Neural progenitor cell (in vitro differentiated cells): Measurements from ENCODE around the gene CDC123. TPM values are rescaled to one million over a fixed set of nuclear protein-coding genes. Genes with fewer than 3 reads are reported as not detected.

Experiments used
- DNase-seq: peaks from one replicate; pipeline ENCODE4 v3.0.0-alpha.2; 2016; ENCODE audit warnings: low spot score
- H2AFZ ChIP-seq: fragments of 200-600 bp; sonication (generic); replicated peaks from 2 replicates; pipeline ENCODE4 v1.6.1; 2016; ENCODE audit warnings: antibody characterized with exemption
- H3F3A ChIP-seq: fragments of 200-600 bp; sonication (generic); 2 replicates; pipeline ENCODE4 v1.6.1; 2016; ENCODE audit warnings: antibody characterized with exemption, low read depth
- H3K27ac ChIP-seq: fragments of 200-600 bp; sonication (generic); 2 replicates; pipeline ENCODE4 v1.5.1; 2016; ENCODE audit warnings: mild to moderate bottlenecking
- H3K27me3 ChIP-seq: fragments of 200-600 bp; sonication (generic); 2 replicates; pipeline ENCODE4 v1.6.1; 2016; ENCODE audit warnings: mild to moderate bottlenecking, moderate library complexity
- H3K36me3 ChIP-seq: fragments of 200-600 bp; sonication (generic); 2 replicates; pipeline ENCODE4 v1.5.1; 2016
- H3K4me1 ChIP-seq: fragments of 200-600 bp; sonication (generic); 2 replicates; pipeline ENCODE4 v1.6.1; 2016; ENCODE audit warnings: mixed run types
- H3K4me2 ChIP-seq: fragments of 200-600 bp; sonication (generic); 2 replicates; pipeline ENCODE4 v1.6.1; 2016
- H3K4me3 ChIP-seq: fragments of 200-600 bp; sonication (generic); 2 replicates; pipeline ENCODE4 v1.5.1; 2016
- H3K79me2 ChIP-seq: fragments of 200-600 bp; sonication (generic); 2 replicates; pipeline ENCODE4 v1.6.1; 2016; ENCODE audit warnings: low read depth
- H3K9ac ChIP-seq: fragments of 200-600 bp; sonication (generic); 2 replicates; pipeline ENCODE4 v1.6.1; 2016
- H3K9me3 ChIP-seq: fragments of 200-600 bp; sonication (generic); 2 replicates; pipeline ENCODE4 v1.5.1; 2016; ENCODE audit warnings: low read depth
- H4K20me1 ChIP-seq: fragments of 200-600 bp; sonication (generic); 2 replicates; pipeline ENCODE4 v1.6.1; 2016; ENCODE audit warnings: low read depth
- H3K27ac Mint-ChIP-seq: 3 replicates; pipeline ENCODE4 v1.8.0; 2021; ENCODE audit warnings: mixed read lengths
- H3K27me3 Mint-ChIP-seq: 2 replicates; pipeline ENCODE4 v1.8.0; 2022; ENCODE audit warnings: low read depth, mild to moderate bottlenecking, inconsistent platforms, moderate library complexity, mixed read lengths; ENCODE audit not compliant: insufficient read depth
- H3K36me3 Mint-ChIP-seq: 3 replicates; pipeline ENCODE4 v1.8.0; 2021; ENCODE audit warnings: mixed read lengths
- H3K4me1 Mint-ChIP-seq: 3 replicates; pipeline ENCODE4 v1.8.0; 2021; ENCODE audit warnings: mixed read lengths
- H3K4me3 Mint-ChIP-seq: 3 replicates; pipeline ENCODE4 v1.8.0; 2021; ENCODE audit warnings: mild to moderate bottlenecking, moderate library complexity, mixed read lengths
- H3K9me3 Mint-ChIP-seq: 3 replicates; pipeline ENCODE4 v1.8.0; 2020; ENCODE audit warnings: mixed read lengths
- CTCF ChIP-seq: fragments of 200-600 bp; sonication (generic); IDR thresholded peaks from 2 replicates; pipeline ENCODE4 v1.5.1; 2017; ENCODE audit warnings: antibody characterized with exemption, mild to moderate bottlenecking
- EZH2 ChIP-seq: fragments of 200-600 bp; sonication (generic); IDR thresholded peaks from 2 replicates; pipeline ENCODE4 v1.6.1; 2017; ENCODE audit warnings: antibody characterized with exemption, mild to moderate bottlenecking, moderate library complexity
- EZH2phosphoT487 ChIP-seq: fragments of 200-600 bp; sonication (generic); IDR thresholded peaks from 2 replicates; pipeline ENCODE4 v1.6.1; 2017; ENCODE audit warnings: antibody characterized with exemption
- total RNA-seq: library from RNA; depleted of rRNA; stranded (reverse); fragments of >200 nt; gene quantifications from 2 replicates; pipeline ENCODE4 v1.2.3, GENCODE V29; 2015; ENCODE audit warnings: low replicate concordance

The CDC123 gene
- total RNA-seq, 1 donor from 2014 or later = 134 TPM

GRCh38 chr10:12162927-12163326, 33.1 kb upstream of the CDC123 start:
- no peaks in the 10 kb centered on the region for H3K79me2 ChIP-seq
- Mint-ChIP-seq H3K4me3 (no peak overlapping the region), H3K27ac (no peak overlapping the region), H3K9me3 (no peaks in the 10 kb centered on the region), H3K27me3 (no peaks in the 10 kb centered on the region), H3K4me1 (no peaks in the 10 kb centered on the region), H3K36me3 (peaks cover 24% of the 10 kb centered on the region)
- H3F3A ChIP-seq = no peaks in the 10 kb centered on the region
- H3K4me2 ChIP-seq = no peak overlapping the region
- H3K27me3 ChIP-seq = no peaks in the 10 kb centered on the region
- no peak overlapping the region for H2AFZ ChIP-seq
- H3K36me3 ChIP-seq = peaks cover 10% of the 10 kb centered on the region
- H3K27ac ChIP-seq = no peak overlapping the region
- no peaks in the 10 kb centered on the region for H3K9me3 ChIP-seq
- no peak for TF ChIP-seq CTCF
- TF ChIP-seq EZH2 = no peak
- TF ChIP-seq EZH2phosphoT487 = no peak
- H3K9ac ChIP-seq = no peak overlapping the region
- no peaks in the 10 kb centered on the region for H3K4me1 ChIP-seq
- no peak overlapping the region for H3K4me3 ChIP-seq
- no peaks in the 10 kb centered on the region for H4K20me1 ChIP-seq
- DNase-seq = no peak

GRCh38 chr10:12164085-12164484, 31.9 kb upstream of the CDC123 start:
- Histone ChIP-seq H3K36me3 (peaks cover 6% of the 10 kb centered on the region), H3K27ac (no peak overlapping the region)

GRCh38 chr10:12165036-12165435, 31.0 kb upstream of the CDC123 start:
- H3K9me3 Mint-ChIP-seq = no peaks in the 10 kb centered on the region
- no peaks in the 10 kb centered on the region for H3K27me3 ChIP-seq
- no peak overlapping the region for H3K4me2 ChIP-seq
- H3K9me3 ChIP-seq = no peaks in the 10 kb centered on the region
- no peak overlapping the region for H3K27ac Mint-ChIP-seq
- no peak overlapping the region for H3K27ac ChIP-seq
- H3K9ac ChIP-seq = no peak overlapping the region
- TF ChIP-seq CTCF (no peak), EZH2phosphoT487 (no peak), EZH2 (no peak)
- H3K36me3 ChIP-seq = peaks cover 6% of the 10 kb centered on the region
- peaks cover 27% of the 10 kb centered on the region for H3K36me3 Mint-ChIP-seq
- no peaks in the 10 kb centered on the region for H4K20me1 ChIP-seq
- DNase-seq = no peak
- H3K4me1 ChIP-seq = no peaks in the 10 kb centered on the region
- H3K4me1 Mint-ChIP-seq = no peaks in the 10 kb centered on the region
- no peaks in the 10 kb centered on the region for H3K27me3 Mint-ChIP-seq
- no peak overlapping the region for H3K4me3 ChIP-seq
- H3F3A ChIP-seq = no peaks in the 10 kb centered on the region
- H2AFZ ChIP-seq = no peak overlapping the region
- no peak overlapping the region for H3K4me3 Mint-ChIP-seq
- H3K79me2 ChIP-seq = no peaks in the 10 kb centered on the region

More at GRCh38 chr10:12164085-12164484, 31.9 kb upstream of the CDC123 start:
- no peak overlapping the region for H2AFZ ChIP-seq
- Mint-ChIP-seq H3K36me3 (peaks cover 24% of the 10 kb centered on the region), H3K4me1 (no peaks in the 10 kb centered on the region), H3K9me3 (no peaks in the 10 kb centered on the region), H3K27me3 (no peaks in the 10 kb centered on the region), H3K27ac (no peak overlapping the region), H3K4me3 (no peak overlapping the region)
- no peak overlapping the region for H3K4me3 ChIP-seq
- H3K79me2 ChIP-seq = no peaks in the 10 kb centered on the region
- no peaks in the 10 kb centered on the region for H3F3A ChIP-seq
- no peaks in the 10 kb centered on the region for H3K4me1 ChIP-seq
- no peaks in the 10 kb centered on the region for H3K27me3 ChIP-seq
- H4K20me1 ChIP-seq = no peaks in the 10 kb centered on the region
- TF ChIP-seq EZH2 = no peak
- TF ChIP-seq CTCF = no peak
- TF ChIP-seq EZH2phosphoT487 = no peak
- no peak for DNase-seq
- no peak overlapping the region for H3K9ac ChIP-seq
- H3K4me2 ChIP-seq = no peak overlapping the region
- H3K9me3 ChIP-seq = no peaks in the 10 kb centered on the region
